Activated CD4-positive, alpha-beta T cell treated with anti-CD3 and anti-CD28 coated beads for 36 hours (primary cell): ENCODE data around the gene ARMC10. TPM values are rescaled to one million over a fixed set of nuclear protein-coding genes. Genes with fewer than 3 reads are reported as not detected.

Experiments
- ATAC-seq: fragments of 200-7000 bp; cut with Tn5 transposase; one replicate; pipeline ENCODE4 v1.10.0; 2021; ENCODE audit warnings: mild to moderate bottlenecking, moderate library complexity
- CTCF ChIA-PET: fragments of 350-600 bp; sonication (Branson Sonifier 250); formaldehyde crosslinking; loops from one replicate; lab custom pipeline; 2021; ENCODE audit warnings: antibody characterized with exemption; lab: Charles Lee
- POLR2A ChIA-PET: fragments of 350-600 bp; sonication (Branson Sonifier 250); formaldehyde crosslinking; loops from one replicate; lab custom pipeline; 2021; ENCODE audit warnings: antibody characterized with exemption, inconsistent platforms; lab: Charles Lee
- DNase-seq: peaks from one replicate; pipeline ENCODE4 v3.0.0-alpha.2; 2020
- H3K27ac Mint-ChIP-seq: one replicate; pipeline ENCODE4 v1.8.0; 2021; ENCODE audit warnings: mixed read lengths
- H3K27me3 Mint-ChIP-seq: one replicate; pipeline ENCODE4 v1.8.0; 2021; ENCODE audit warnings: mixed read lengths
- H3K36me3 Mint-ChIP-seq: one replicate; pipeline ENCODE4 v1.8.0; 2021; ENCODE audit warnings: low read depth, mixed read lengths
- H3K4me1 Mint-ChIP-seq: one replicate; pipeline ENCODE4 v1.8.0; 2021; ENCODE audit warnings: mixed read lengths
- H3K4me3 Mint-ChIP-seq: one replicate; pipeline ENCODE4 v1.8.0; 2021; ENCODE audit warnings: mild to moderate bottlenecking, moderate library complexity, mixed read lengths
- H3K9me3 Mint-ChIP-seq: one replicate; pipeline ENCODE4 v1.8.0; 2021; ENCODE audit warnings: low read depth, mixed read lengths
- intact Hi-C, 2 experiments: fragments of 100-400 bp; cut with DNase I in 1 of 2; cut with micrococcal nuclease in 1 of 2; formaldehyde crosslinking; loops; one replicate each; pipeline versions ENCODE4 v1.14.2 to v1.15.1; 2022 to 2024; cut with DNase I, micrococcal nuclease
- total RNA-seq, 2 experiments: library from RNA; stranded (reverse); gene quantifications; one replicate each; pipeline ENCODE4 v1.2.3, GENCODE V29; 2021

Gene ARMC10
- total RNA-seq, 2 experiments from 2014 or later, result 42.6 to 50.1 TPM

DNA sequence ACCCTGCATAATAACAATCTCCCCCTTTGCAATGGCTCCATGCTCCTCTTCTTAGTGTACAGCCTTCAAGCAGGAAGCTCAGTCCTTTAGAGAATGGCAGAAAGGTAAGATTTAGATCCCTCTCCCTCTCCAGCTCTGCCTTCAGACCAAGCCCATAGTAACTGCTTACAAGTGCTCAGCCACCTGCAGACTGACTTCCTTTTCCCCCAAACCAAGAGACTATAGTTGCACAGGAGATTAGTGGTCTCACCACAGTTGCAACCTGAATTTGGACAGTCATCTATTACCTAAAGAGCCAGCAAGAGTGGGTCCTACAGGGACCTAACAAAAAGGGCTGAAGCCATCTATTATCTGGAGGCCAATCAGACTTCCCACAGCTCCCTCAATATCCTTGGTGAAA, 16.8 kb upstream of the ARMC10 start:
- ChIA-PET POLR2A (no interaction called here), CTCF (interaction anchor here (0.7 kb wide), 1 partner anchor 596 kb away, joined by 3 read pairs; no protein-coding TSS in a partner anchor)
- ATAC-seq (no peak), DNase-seq (no peak)
- H3K27me3 Mint-ChIP-seq, result no peaks in the 10 kb centered on the region
- H3K27ac Mint-ChIP-seq, result no peak overlapping the region
- no peaks in the 10 kb centered on the region for H3K36me3 Mint-ChIP-seq
- H3K9me3 Mint-ChIP-seq, result no peaks in the 10 kb centered on the region
- intact Hi-C loops, result no loop called here
- H3K4me3 Mint-ChIP-seq, result no peak overlapping the region
- H3K4me1 Mint-ChIP-seq, result no peaks in the 10 kb centered on the region

GRCh38 chr7:103059471-103059870, 15.5 kb upstream of the ARMC10 start:
- DNase-seq (no peak), ATAC-seq (no peak)
- POLR2A ChIA-PET, result no interaction called here
- intact Hi-C loops, result no loop called here
- Mint-ChIP-seq H3K27me3 (no peaks in the 10 kb centered on the region), H3K9me3 (no peaks in the 10 kb centered on the region), H3K4me1 (no peaks in the 10 kb centered on the region), H3K36me3 (no peaks in the 10 kb centered on the region), H3K27ac (no peak overlapping the region), H3K4me3 (no peak overlapping the region)
- CTCF ChIA-PET, result interaction anchor here (0.6 to 1.4 kb wide), 5 partner anchors 8 to 1631 kb away, joined by 3 to 4 read pairs (median 3); no protein-coding TSS in a partner anchor

- intact Hi-C loops, result loop anchor here in 1 of 2 experiments (2.0 kb wide), 1 partner anchor 305 kb away; no protein-coding TSS in a partner anchor
- POLR2A ChIA-PET, result no interaction called here
- no peaks in the 10 kb centered on the region for H3K4me1 Mint-ChIP-seq
- no peaks in the 10 kb centered on the region for H3K36me3 Mint-ChIP-seq
- H3K4me3 Mint-ChIP-seq, result no peak overlapping the region
- no peak for ATAC-seq
- no peak overlapping the region for H3K27ac Mint-ChIP-seq
- DNase-seq, result no peak
- CTCF ChIA-PET, result interaction anchor here (0.6 to 1.2 kb wide), 2 partner anchors 9 to 343 kb away, joined by 3 read pairs; no protein-coding TSS in a partner anchor
- H3K27me3 Mint-ChIP-seq, result no peaks in the 10 kb centered on the region
- no peaks in the 10 kb centered on the region for H3K9me3 Mint-ChIP-seq
Observed at GRCh38 chr7:103063895-103064294, 11.0 kb upstream of the ARMC10 start.

DNA sequence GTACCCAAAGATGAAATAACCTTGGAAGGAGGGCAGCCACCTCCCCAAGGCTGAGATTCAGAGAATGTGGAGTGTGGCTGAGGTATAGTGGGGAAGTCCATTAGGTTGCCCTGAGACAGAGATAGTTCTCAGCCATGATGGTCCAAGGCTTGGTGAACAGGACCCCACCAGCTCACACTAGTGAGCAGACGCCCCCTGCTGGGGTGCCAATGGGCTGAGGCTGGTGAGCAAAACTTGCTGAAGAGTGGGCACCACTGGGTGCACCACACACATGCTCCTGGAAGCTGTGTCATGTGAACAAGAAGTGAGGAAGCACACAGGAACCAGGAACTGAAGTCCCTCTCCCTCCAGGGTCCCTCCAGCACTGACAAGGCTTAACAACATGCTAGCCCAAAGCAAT, 9.3 kb upstream of the ARMC10 start:
- intact Hi-C loops, result loop anchor here in 1 of 2 experiments (2.0 kb wide), 1 partner anchor 307 kb away; no protein-coding TSS in a partner anchor
- H3K4me1 Mint-ChIP-seq, result no peaks in the 10 kb centered on the region
- DNase-seq (peak; percentile 73), ATAC-seq (peak; percentile 75)
- ChIA-PET POLR2A (no interaction called here), CTCF (interaction anchor here (0.6 to 1.9 kb wide), 5 partner anchors 8 to 317 kb away, joined by 3 to 6 read pairs (median 3); partner anchors contain the start of genes ARMC10, FAM185A and FBXL13)
- no peaks in the 10 kb centered on the region for H3K9me3 Mint-ChIP-seq
- no peaks in the 10 kb centered on the region for H3K36me3 Mint-ChIP-seq
- no peak overlapping the region for H3K4me3 Mint-ChIP-seq
- no peak overlapping the region for H3K27ac Mint-ChIP-seq
- H3K27me3 Mint-ChIP-seq, result no peaks in the 10 kb centered on the region

GRCh38 chr7:103068414-103069403, 6.2 kb upstream of the ARMC10 start:
- ATAC-seq, result no peak
- H3K4me1 Mint-ChIP-seq, result peaks cover under 1% of the 10 kb centered on the region
- DNase-seq, result no peak
- H3K27me3 Mint-ChIP-seq, result no peaks in the 10 kb centered on the region
- no peak overlapping the region for H3K27ac Mint-ChIP-seq
- ChIA-PET CTCF (interaction anchor here (0.6 to 1.0 kb wide), 2 partner anchors 11 to 1802 kb away, joined by 3 to 4 read pairs; no protein-coding TSS in a partner anchor), POLR2A (no interaction called here)
- H3K36me3 Mint-ChIP-seq, result no peaks in the 10 kb centered on the region
- intact Hi-C loops, result no loop called here
- H3K4me3 Mint-ChIP-seq, result no peak overlapping the region
- no peaks in the 10 kb centered on the region for H3K9me3 Mint-ChIP-seq

DNA sequence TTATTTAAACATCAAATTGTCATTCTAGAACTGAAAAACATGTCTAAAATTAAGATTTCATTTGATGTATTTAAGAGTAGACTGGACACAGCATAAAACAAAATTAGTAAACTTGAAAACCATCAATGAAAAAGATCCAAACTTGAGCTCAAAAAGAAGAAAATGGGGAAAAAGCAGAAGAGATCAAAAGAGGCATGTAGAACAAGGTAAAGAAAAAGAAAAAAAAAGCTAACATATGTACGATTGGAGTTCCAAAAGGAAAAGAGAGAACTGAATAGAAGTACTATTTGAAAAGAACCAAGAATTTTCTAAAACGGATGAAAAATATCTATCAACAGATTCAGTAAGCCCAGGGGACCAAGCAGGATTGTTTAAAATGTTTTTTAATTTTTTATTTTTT, 3.9 kb upstream of the ARMC10 start:
- Mint-ChIP-seq H3K27ac (no peak overlapping the region), H3K9me3 (no peaks in the 10 kb centered on the region), H3K4me1 (peaks cover 14% of the 10 kb centered on the region), H3K4me3 (no peak overlapping the region), H3K36me3 (peaks cover 6% of the 10 kb centered on the region), H3K27me3 (no peaks in the 10 kb centered on the region)
- intact Hi-C loops, result loop anchor here in 1 of 2 experiments (5.0 kb wide), 1 partner anchor 194 kb away; no protein-coding TSS in a partner anchor
- CTCF ChIA-PET, result interaction anchor here (0.6 to 2.6 kb wide), 3 partner anchors 9 to 1789 kb away, joined by 3 to 12 read pairs (median 3); partner anchors contain the start of gene FAM185A
- POLR2A ChIA-PET, result interaction anchor here (0.6 kb wide), 1 partner anchor 9 kb away, joined by 6 read pairs; no protein-coding TSS in a partner anchor
- ATAC-seq (no peak), DNase-seq (no peak)

- Mint-ChIP-seq H3K27ac (peak overlapping the region; percentile 91), H3K4me3 (peak overlapping the region; percentile 91), H3K36me3 (peaks cover 12% of the 10 kb centered on the region), H3K27me3 (no peaks in the 10 kb centered on the region), H3K4me1 (peaks cover 26% of the 10 kb centered on the region), H3K9me3 (no peaks in the 10 kb centered on the region)
- DNase-seq (no peak), ATAC-seq (no peak)
- intact Hi-C loops, result loop anchor here (2.0 to 5.0 kb wide), 2 partner anchors 75 to 197 kb away; partner anchors contain the start of gene NAPEPLD (in 1 of the 2)
- ChIA-PET CTCF (interaction anchor here (0.7 to 1.9 kb wide), 5 partner anchors 8 to 325 kb away, joined by 3 to 7 read pairs (median 3); partner anchors contain the start of gene FAM185A), POLR2A (interaction anchor here (1.4 to 2.4 kb wide), 2 partner anchors 77 to 325 kb away, joined by 6 to 10 read pairs; partner anchors contain the start of gene FAM185A)
Observed at GRCh38 chr7:103073989-103074518, 886 bp upstream of the ARMC10 start.

GRCh38 chr7:103075337-103075918, 488 bp downstream of the ARMC10 start:
- peaks cover 14% of the 10 kb centered on the region for H3K36me3 Mint-ChIP-seq

DNA sequence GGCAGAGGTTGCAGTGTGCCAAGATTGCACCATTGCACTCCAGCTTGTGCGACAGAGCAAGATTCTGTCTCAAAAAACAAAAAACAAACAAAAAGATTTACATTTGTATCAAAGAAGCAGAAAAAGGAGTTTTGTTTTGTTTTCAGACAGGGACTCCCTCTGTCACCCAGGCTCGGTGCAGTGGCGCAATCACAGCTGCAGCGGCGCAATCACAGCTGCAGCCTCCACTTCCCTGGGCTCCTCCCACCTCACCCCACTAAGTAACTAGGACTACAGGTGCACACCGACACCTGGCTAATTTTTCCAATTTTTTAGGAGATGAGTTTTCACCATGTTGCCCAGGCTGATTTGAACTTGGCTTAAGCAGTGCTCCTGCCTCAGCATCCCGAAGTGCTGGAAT, 1.8 kb downstream of the ARMC10 start:
- no peak for ATAC-seq
- Mint-ChIP-seq H3K4me1 (peaks cover 35% of the 10 kb centered on the region), H3K9me3 (no peaks in the 10 kb centered on the region), H3K4me3 (peak overlapping the region; percentile 91), H3K36me3 (peaks cover 14% of the 10 kb centered on the region), H3K27ac (no peak overlapping the region), H3K27me3 (no peaks in the 10 kb centered on the region)
- ChIA-PET POLR2A (no interaction called here), CTCF (no interaction called here)
- peak; percentile 19 for DNase-seq
- intact Hi-C loops, result loop anchor here in 1 of 2 experiments (5.0 kb wide), 1 partner anchor 271 kb away; the partner anchor contains the start of gene PSMC2

More at GRCh38 chr7:103075337-103075918, 488 bp downstream of the ARMC10 start:
- Mint-ChIP-seq H3K27ac (peak overlapping the region; percentile 93), H3K4me1 (peaks cover 31% of the 10 kb centered on the region), H3K9me3 (no peaks in the 10 kb centered on the region), H3K27me3 (no peaks in the 10 kb centered on the region), H3K4me3 (peak overlapping the region; percentile 91)
- peak; percentile 90 for DNase-seq
- ChIA-PET CTCF (interaction anchor here (0.6 to 1.9 kb wide), 11 partner anchors 8 to 327 kb away, joined by 3 to 7 read pairs (median 3); partner anchors contain the start of genes FAM185A and PMPCB), POLR2A (interaction anchor here (0.6 to 2.4 kb wide), 3 partner anchors 14 to 327 kb away, joined by 3 to 10 read pairs (median 4); partner anchors contain the start of genes FAM185A and NAPEPLD)
- peak; percentile 78 for ATAC-seq
- intact Hi-C loops, result loop anchor here (1.0 to 5.0 kb wide), 5 partner anchors 73 to 327 kb away; partner anchors contain the start of genes NAPEPLD (in 2 of the 2), FAM185A (in 1 of the 2) and PSMC2 (in 1 of the 2)

DNA sequence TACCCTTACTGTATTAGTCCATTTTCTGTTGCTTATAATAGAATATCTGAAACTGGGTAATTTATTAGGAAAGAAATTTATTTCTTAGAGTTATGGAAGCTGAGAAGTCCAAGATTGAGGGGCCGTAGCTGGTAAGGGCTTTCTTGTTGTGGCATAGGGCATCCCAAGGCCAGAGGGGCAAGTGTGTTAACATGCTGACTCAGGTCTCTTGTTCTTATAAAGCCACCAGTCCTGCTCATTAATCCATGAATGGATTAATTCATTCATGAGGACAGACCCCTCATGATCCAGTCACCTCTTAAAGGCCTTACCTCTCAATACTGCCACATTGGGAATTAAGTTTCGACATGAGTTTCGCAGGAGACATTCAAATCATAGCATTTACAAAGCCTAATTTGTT, 2.4 kb downstream of the ARMC10 start:
- Mint-ChIP-seq H3K27ac (no peak overlapping the region), H3K4me1 (peaks cover 37% of the 10 kb centered on the region), H3K9me3 (no peaks in the 10 kb centered on the region), H3K27me3 (no peaks in the 10 kb centered on the region), H3K4me3 (no peak overlapping the region), H3K36me3 (peaks cover 14% of the 10 kb centered on the region)
- ChIA-PET CTCF (interaction anchor here (0.7 kb wide), 1 partner anchor 20 kb away, joined by 3 read pairs; no protein-coding TSS in a partner anchor), POLR2A (no interaction called here)
- intact Hi-C loops, result loop anchor here in 1 of 2 experiments (5.0 kb wide), 1 partner anchor 270 kb away; the partner anchor contains the start of gene PSMC2
- no peak for DNase-seq
- no peak for ATAC-seq
